OCI-LY3 (cell line): ENCODE results near the gene SLC4A5.

Experiments
- H2AFZ ChIP-seq: fragments of 200-600, 300-600 bp; shearing (Covaris generic); 2 replicates; pipeline ENCODE4 v1.6.0; 2014; ENCODE audit warnings: antibody characterized with exemption, low read depth, low read length
- H3K27ac ChIP-seq: fragments of 200-600, 300-600 bp; sonication (generic); 2 replicates; pipeline ENCODE4 v1.5.1; 2014; ENCODE audit warnings: mild to moderate bottlenecking, low read length, moderate library complexity, mixed read lengths
- H3K27me3 ChIP-seq: fragments of 200-600, 300-600 bp; sonication (generic); 2 replicates; pipeline ENCODE4 v1.6.1; 2014; ENCODE audit warnings: low read depth, low read length, mixed read lengths
- H3K36me3 ChIP-seq: fragments of 200-600, 300-600 bp; sonication (generic); replicated peaks from 2 replicates; pipeline ENCODE3; 2014; ENCODE audit warnings: low read depth, low read length, mixed read lengths
- H3K4me1 ChIP-seq: fragments of 300-600, 200-600 bp; sonication (generic); 2 replicates; pipeline ENCODE4 v1.6.1; 2014; ENCODE audit warnings: low read length, mixed read lengths
- H3K4me2 ChIP-seq: fragments of 200-600, 300-600 bp; sonication (generic); 2 replicates; pipeline ENCODE4 v1.6.1; 2014; ENCODE audit warnings: low read length, mixed read lengths
- H3K4me3 ChIP-seq: fragments of 300-600, 200-600 bp; sonication (generic); 2 replicates; pipeline ENCODE4 v1.5.1; 2014; ENCODE audit warnings: antibody characterized with exemption, mild to moderate bottlenecking, low read length, moderate library complexity
- H3K79me2 ChIP-seq: fragments of 300-600, 200-600 bp; shearing (Covaris generic); 2 replicates; pipeline ENCODE4 v1.6.1; 2014; ENCODE audit warnings: mild to moderate bottlenecking, low read length, mixed read lengths
- H3K9ac ChIP-seq: fragments of 300-600, 200-600 bp; shearing (Covaris generic); 2 replicates; pipeline ENCODE4 v1.6.0; 2014; ENCODE audit warnings: mild to moderate bottlenecking, low read length, moderate library complexity
- H3K9me3 ChIP-seq: fragments of 200-600, 300-600 bp; shearing (Covaris generic); 2 replicates; pipeline ENCODE4 v1.6.1; 2014; ENCODE audit warnings: low read length, mixed read lengths; ENCODE audit not compliant: insufficient read depth
- H4K20me1 ChIP-seq: fragments of 200-600, 300-600 bp; sonication (generic); 2 replicates; pipeline ENCODE4 v1.6.1; 2016; ENCODE audit warnings: low read length, mixed read lengths; ENCODE audit not compliant: insufficient read depth
- CTCF ChIP-seq: fragments of 200-600, 300-600 bp; sonication (generic); IDR thresholded peaks from 2 replicates; pipeline ENCODE4 v1.5.1; 2014; ENCODE audit warnings: antibody characterized with exemption, low read length, low read depth
- EZH2phosphoT487 ChIP-seq: fragments of 200-600 bp; shearing (Covaris generic); IDR thresholded peaks from 2 replicates; pipeline ENCODE4 v1.6.1; 2018; ENCODE audit warnings: antibody characterized with exemption, mixed run types, low read depth

Gene SLC4A5

DNA sequence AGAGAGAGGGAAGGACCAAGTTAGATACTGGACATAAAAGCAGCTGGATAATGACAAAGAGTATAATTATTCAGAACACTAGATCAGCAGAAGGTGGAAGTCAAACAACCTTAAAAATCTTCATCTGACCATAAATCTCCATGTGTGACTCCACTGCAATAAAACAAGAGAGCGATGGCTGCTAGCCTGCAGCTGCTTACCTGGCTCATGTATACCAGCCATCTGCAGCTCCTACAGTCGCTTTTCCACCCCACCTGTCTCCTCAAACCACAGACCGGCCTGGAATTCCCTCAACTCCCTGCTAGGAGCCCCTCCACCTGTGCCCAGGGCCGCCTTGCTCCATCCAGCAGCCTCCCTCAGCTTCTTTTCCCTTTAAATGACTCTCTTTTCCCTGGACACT is 64.5 kb downstream of the SLC4A5 start:
- Histone ChIP-seq H3K4me3 (no peak overlapping the region), H3K27ac (no peak overlapping the region), H3K27me3 (no peaks in the 10 kb centered on the region), H3K36me3 (peaks cover 34% of the 10 kb centered on the region), H2AFZ (no peak overlapping the region), H3K9me3 (no peaks in the 10 kb centered on the region), H3K4me2 (no peak overlapping the region), H3K79me2 (no peaks in the 10 kb centered on the region), H3K4me1 (no peaks in the 10 kb centered on the region), H4K20me1 (no peaks in the 10 kb centered on the region), H3K9ac (no peak overlapping the region)
- no peak for TF ChIP-seq CTCF
- no peak for TF ChIP-seq EZH2phosphoT487

DNA sequence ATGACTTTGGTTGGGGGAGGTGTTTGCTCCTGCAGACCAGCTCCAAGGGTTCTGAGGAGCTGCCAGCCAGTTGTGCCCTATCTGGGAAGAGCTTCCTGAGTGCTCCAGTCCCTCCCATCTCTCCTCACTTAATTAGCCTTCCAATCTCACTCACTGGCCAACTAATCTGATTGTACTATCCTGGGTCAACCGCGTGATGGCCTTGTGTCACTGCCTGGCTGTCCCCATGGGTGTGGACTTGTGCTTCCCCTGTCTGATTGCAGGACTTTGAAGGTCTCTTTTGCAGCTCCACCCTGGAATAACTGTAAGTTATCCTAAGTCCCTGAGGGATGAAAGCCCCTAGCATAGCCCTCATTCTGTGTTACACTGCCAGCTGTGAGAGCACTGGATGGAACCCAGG is 65.0 kb downstream of the SLC4A5 start:
- no peaks in the 10 kb centered on the region for H3K9me3 ChIP-seq
- H2AFZ ChIP-seq, result no peak overlapping the region
- no peaks in the 10 kb centered on the region for H3K79me2 ChIP-seq
- no peaks in the 10 kb centered on the region for H3K4me1 ChIP-seq
- no peak overlapping the region for H3K27ac ChIP-seq
- no peak overlapping the region for H3K9ac ChIP-seq
- no peak overlapping the region for H3K4me3 ChIP-seq
- no peaks in the 10 kb centered on the region for H3K27me3 ChIP-seq
- no peaks in the 10 kb centered on the region for H4K20me1 ChIP-seq
- H3K4me2 ChIP-seq, result no peak overlapping the region
- H3K36me3 ChIP-seq, result peaks cover 30% of the 10 kb centered on the region
- TF ChIP-seq EZH2phosphoT487, result no peak
- no peak for TF ChIP-seq CTCF

- TF ChIP-seq EZH2phosphoT487, result no peak
Measured at GRCh38 chr2:74275228-74275627, 68.0 kb downstream of the SLC4A5 start.

GRCh38 chr2:74269667-74270066 is 73.5 kb downstream of the SLC4A5 start:
- H3K9me3 ChIP-seq, result no peaks in the 10 kb centered on the region
- H3K27ac ChIP-seq, result no peak overlapping the region
- H3K4me2 ChIP-seq, result no peak overlapping the region
- H4K20me1 ChIP-seq, result 0 out of 2 replicates have a peak, but pooled peaks cover 5% of the 10 kb centered on the region
- H3K79me2 ChIP-seq, result peaks cover 8% of the 10 kb centered on the region; the same call in 1 of the 2 replicates
- no peaks in the 10 kb centered on the region for H3K27me3 ChIP-seq
- H2AFZ ChIP-seq, result no peak overlapping the region
- peaks cover 6% of the 10 kb centered on the region; the same call in 1 of the 2 replicates for H3K4me1 ChIP-seq
- H3K4me3 ChIP-seq, result no peak overlapping the region
- no peak for TF ChIP-seq EZH2phosphoT487
- no peak for TF ChIP-seq CTCF
- H3K9ac ChIP-seq, result no peak overlapping the region
- peaks cover 19% of the 10 kb centered on the region for H3K36me3 ChIP-seq

More at GRCh38 chr2:74275228-74275627, 68.0 kb downstream of the SLC4A5 start:
- no peak overlapping the region for H3K4me3 ChIP-seq
- H3K36me3 ChIP-seq, result peaks cover 26% of the 10 kb centered on the region
- no peaks in the 10 kb centered on the region for H3K27me3 ChIP-seq
- H3K9ac ChIP-seq, result no peak overlapping the region
- no peak overlapping the region for H3K27ac ChIP-seq
- no peaks in the 10 kb centered on the region for H3K79me2 ChIP-seq
- H3K4me1 ChIP-seq, result no peaks in the 10 kb centered on the region
- H4K20me1 ChIP-seq, result 0 out of 2 replicates have a peak, but pooled peaks cover 5% of the 10 kb centered on the region
- H3K4me2 ChIP-seq, result no peak overlapping the region
- no peaks in the 10 kb centered on the region for H3K9me3 ChIP-seq
- no peak overlapping the region for H2AFZ ChIP-seq
